Measurements from ENCODE around the gene DLGAP5. TPM values are rescaled to one million over a fixed set of nuclear protein-coding genes. Genes with fewer than 3 reads are reported as not detected.

The DLGAP5 gene
- total RNA-seq, 1 experiment from 2014 or later = 118 TPM

- Histone ChIP-seq H3K23ac (ENCODE audit: insufficient read length, low read depth, low read length) (no peak overlapping the region), H3K27me3 (ENCODE audit: insufficient read depth, low read length) (no peaks in the 10 kb centered on the region), H3K9ac (ENCODE audit: extremely low read depth, insufficient read length, low read length) (no peak overlapping the region), H2AK5ac (ENCODE audit: insufficient read length, low read length) (no peak overlapping the region), H2BK5ac (ENCODE audit: insufficient read length, low read length) (no peak overlapping the region), H3K4me1 (ENCODE audit: insufficient read depth, low read length) (peaks cover 12% of the 10 kb centered on the region; the same call in 1 of the 2 replicates), H2BK20ac (ENCODE audit: low read depth, low read length, poor library complexity, severe bottlenecking) (no peak overlapping the region), H3K14ac (ENCODE audit: insufficient read depth, low read length) (peak overlapping the region; percentile 44; the same call in 1 of the 2 replicates), H2BK15ac (ENCODE audit: low read depth, low read length) (no peak overlapping the region), H3K23me2 (ENCODE audit: insufficient read length, low read depth, low read length, poor library complexity, severe bottlenecking) (no peaks in the 10 kb centered on the region), H3K79me2 (ENCODE audit: insufficient read depth, low read length) (no peaks in the 10 kb centered on the region), H2BK120ac (ENCODE audit: low read depth, low read length, poor library complexity, severe bottlenecking) (no peak overlapping the region), H2AFZ (ENCODE audit: low read length) (no peak overlapping the region), H4K5ac (ENCODE audit: insufficient read length, low read depth, low read length) (no peak overlapping the region), H4K20me1 (ENCODE audit: control insufficient read depth, insufficient read depth, insufficient read length) (no peaks in the 10 kb centered on the region), H4K8ac (replicated peaks; ENCODE audit: insufficient read length, low read depth, low read length) (no peak overlapping the region), H3T11ph (ENCODE audit: low read length) (no peak overlapping the region), H3K9me3 (ENCODE audit: control insufficient read depth, low read depth, low read length) (no peaks in the 10 kb centered on the region), H3K79me1 (ENCODE audit: insufficient read depth, low read depth, low read length, poor library complexity, severe bottlenecking) (no peaks in the 10 kb centered on the region), H3K4me2 (ENCODE audit: insufficient read depth, insufficient read length, low read length) (no peak overlapping the region), H3K18ac (ENCODE audit: insufficient read length, low read depth, low read length) (no peak overlapping the region), H2BK12ac (ENCODE audit: insufficient read length, low read depth, low read length) (no peak overlapping the region), H3K4ac (ENCODE audit: low read depth, low read length) (no peak overlapping the region), H4K91ac (ENCODE audit: insufficient read length, low read depth, low read length) (no peak overlapping the region), H3K56ac (ENCODE audit: insufficient read length, low read depth, low read length) (no peak overlapping the region), H3K27ac (ENCODE audit: insufficient read length, low read depth, low read length) (no peak overlapping the region)
- H3K36me3 Mint-ChIP-seq (ENCODE audit: insufficient read depth in 1 of 3, low read depth in 3 of 3) = peaks cover 0 to 5% (median 0%) of the 10 kb centered on the region in 3 experiments; a peak in 2 of 7 replicates
- H3K4me1 Mint-ChIP-seq = peaks cover 26% of the 10 kb centered on the region in 2 experiments
- H3K4me3 Mint-ChIP-seq = no peak overlapping the region
- WGBS (ENCODE audit: extremely low coverage, insufficient read length, low lambda C conversion rate) = no CpG with 5 or more reads among the region's 19 CpGs
- no peak for TF ChIP-seq CTCF (conservative IDR thresholded peaks at IDR 0.05)
- no peaks in the 10 kb centered on the region for H3K9me3 Mint-ChIP-seq
- peak; percentile 57 for DNase-seq
- H3K27ac Mint-ChIP-seq = peak overlapping the region in 1 of 3 experiments; percentile 96; a peak in 3 of 7 replicates
- H3K27me3 Mint-ChIP-seq (ENCODE audit: low read depth) = peaks cover 20% of the 10 kb centered on the region
These were observed 83.4 kb downstream of the DLGAP5 start for GRCh38 chr14:55107766-55108554.

All from H9 (cell line).